Gastrocnemius medialis (tissue), 4 donors: ENCODE measurements around the gene STAT1.

ENCODE experiments used
- CTCF ChIP-seq, 5 experiments: fragments of 450-650 bp in 3 of 5; fragments of 200-600 bp in 2 of 5; sonication (generic) in 2 of 5; IDR thresholded peaks in 4 of 5; conservative IDR thresholded peaks in 1 of 5; 1 replicate in 4 of 5; 2 replicates in 1 of 5; pipeline ENCODE4 v1.5.1; 2016 to 2019; ENCODE audit warnings: antibody characterized with exemption in 5 of 5, mild to moderate bottlenecking in 3 of 5, moderate library complexity in 3 of 5
- POLR2A ChIP-seq, 2 donors: fragments of 450-650 bp; IDR thresholded peaks; one replicate each; pipeline ENCODE4 v1.6.1; 2017; ENCODE audit warnings: antibody characterized with exemption in 2 of 2, mild to moderate bottlenecking in 2 of 2, moderate library complexity in 2 of 2

GRCh38 chr2:190953257-190953656, 60.7 kb downstream of the STAT1 start:
- no peak for TF ChIP-seq POLR2A (IDR thresholded peaks at IDR 0.05)
- TF ChIP-seq CTCF (IDR thresholded peaks at IDR 0.05 in 4 of 5, conservative IDR thresholded peaks at IDR 0.05 in 1 of 5), result no peak
